HUES6 (cell line): ENCODE data around the gene NDUFV2.
A peak's percentile ranks its signal among the peaks of the same experiment; 100 is the strongest.

ENCODE experiments used
- H3K27ac ChIP-seq: 2 replicates; pipeline ENCODE4 v1.7.0; 2013; ENCODE audit warnings: low read depth, mild to moderate bottlenecking, low read length, inconsistent platforms
- H3K27me3 ChIP-seq: 2 replicates; pipeline ENCODE4 v1.6.1; 2013; ENCODE audit warnings: low read length; ENCODE audit not compliant: control insufficient read depth, insufficient read depth
- H3K36me3 ChIP-seq: 2 replicates; pipeline ENCODE4 v1.6.1; 2013; ENCODE audit warnings: low read length; ENCODE audit not compliant: control insufficient read depth, insufficient read depth
- H3K4me1 ChIP-seq: 2 replicates; pipeline ENCODE4 v1.6.1; 2013; ENCODE audit warnings: low read length; ENCODE audit not compliant: control insufficient read depth, insufficient read depth
- H3K4me3 ChIP-seq: 2 replicates; pipeline ENCODE4 v1.5.1; 2013; ENCODE audit warnings: low read depth, low read length
- H3K9ac ChIP-seq: one replicate; pipeline ENCODE4 v1.6.1; 2013; ENCODE audit warnings: mild to moderate bottlenecking, low read length
- H3K9me3 ChIP-seq: 2 replicates; pipeline ENCODE4 v1.6.1; 2013; ENCODE audit warnings: low read depth, low read length; ENCODE audit not compliant: control insufficient read depth, insufficient read depth

Gene NDUFV2

GRCh38 chr18:9101730-9102507, 580 bp upstream of the NDUFV2 start:
- H3K36me3 ChIP-seq: peaks cover 5% of the 10 kb centered on the region; the same call in 1 of the 2 replicates
- no peak overlapping the region for H3K27ac ChIP-seq
- H3K4me1 ChIP-seq: peaks cover 43% of the 10 kb centered on the region
- peak overlapping the region; percentile 18 for H3K9ac ChIP-seq
- no peaks in the 10 kb centered on the region for H3K9me3 ChIP-seq
- peak overlapping the region; percentile 91 for H3K4me3 ChIP-seq
- H3K27me3 ChIP-seq: no peaks in the 10 kb centered on the region

- peak overlapping the region; percentile 91 for H3K4me3 ChIP-seq
- H3K4me1 ChIP-seq: peaks cover 48% of the 10 kb centered on the region
- peak overlapping the region; percentile 96 for H3K27ac ChIP-seq
- peaks cover 5% of the 10 kb centered on the region; the same call in 1 of the 2 replicates for H3K36me3 ChIP-seq
- H3K27me3 ChIP-seq: no peaks in the 10 kb centered on the region
- peak overlapping the region; percentile 97 for H3K9ac ChIP-seq
- H3K9me3 ChIP-seq: no peaks in the 10 kb centered on the region
Observed at GRCh38 chr18:9103376-9103873, 926 bp downstream of the NDUFV2 start.

- Histone ChIP-seq H3K27ac (0 out of 2 replicates have a peak overlapping the region, but pooled peaks have one; percentile 96), H3K9ac (peak overlapping the region; percentile 97), H3K36me3 (peaks cover 5% of the 10 kb centered on the region; the same call in 1 of the 2 replicates), H3K9me3 (no peaks in the 10 kb centered on the region), H3K4me1 (peaks cover 49% of the 10 kb centered on the region), H3K4me3 (peak overlapping the region; percentile 91), H3K27me3 (no peaks in the 10 kb centered on the region)
Observed at GRCh38 chr18:9104244-9104901, 1.9 kb downstream of the NDUFV2 start.

DNA sequence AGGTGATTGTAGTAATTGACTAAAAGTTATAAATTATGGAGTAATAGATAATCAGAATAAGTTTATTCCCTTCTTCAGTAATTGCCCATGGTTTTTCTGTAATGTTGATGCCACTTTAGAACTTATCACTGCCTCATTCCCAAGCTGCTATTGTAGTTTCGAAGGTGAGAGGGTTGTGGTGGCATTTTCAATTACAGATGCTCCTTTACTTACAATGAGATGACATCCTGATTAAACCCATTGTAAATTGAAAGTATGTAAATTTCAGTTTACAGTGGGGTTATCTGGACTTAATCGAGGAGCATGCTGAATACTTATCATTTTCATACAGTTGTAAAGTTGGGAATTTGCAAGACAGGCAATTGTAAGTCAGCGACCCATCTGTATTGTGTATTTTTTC, 2.9 kb downstream of the NDUFV2 start:
- Histone ChIP-seq H3K9me3 (no peaks in the 10 kb centered on the region), H3K27ac (peak overlapping the region; percentile 25; the same call in 1 of the 2 replicates), H3K4me1 (peaks cover 55% of the 10 kb centered on the region), H3K27me3 (no peaks in the 10 kb centered on the region), H3K4me3 (peak overlapping the region; percentile 91), H3K36me3 (peaks cover 5% of the 10 kb centered on the region; the same call in 1 of the 2 replicates), H3K9ac (no peak overlapping the region)

- H3K36me3 ChIP-seq: peaks cover 5% of the 10 kb centered on the region; the same call in 1 of the 2 replicates
- peak overlapping the region; percentile 91 for H3K4me3 ChIP-seq
- H3K4me1 ChIP-seq: peaks cover 55% of the 10 kb centered on the region
- peak overlapping the region; percentile 44 for H3K9ac ChIP-seq
- H3K27ac ChIP-seq: peak overlapping the region; percentile 25; the same call in 1 of the 2 replicates
- H3K27me3 ChIP-seq: no peaks in the 10 kb centered on the region
- no peaks in the 10 kb centered on the region for H3K9me3 ChIP-seq
Observed at GRCh38 chr18:9106094-9106493, 3.6 kb downstream of the NDUFV2 start.

DNA sequence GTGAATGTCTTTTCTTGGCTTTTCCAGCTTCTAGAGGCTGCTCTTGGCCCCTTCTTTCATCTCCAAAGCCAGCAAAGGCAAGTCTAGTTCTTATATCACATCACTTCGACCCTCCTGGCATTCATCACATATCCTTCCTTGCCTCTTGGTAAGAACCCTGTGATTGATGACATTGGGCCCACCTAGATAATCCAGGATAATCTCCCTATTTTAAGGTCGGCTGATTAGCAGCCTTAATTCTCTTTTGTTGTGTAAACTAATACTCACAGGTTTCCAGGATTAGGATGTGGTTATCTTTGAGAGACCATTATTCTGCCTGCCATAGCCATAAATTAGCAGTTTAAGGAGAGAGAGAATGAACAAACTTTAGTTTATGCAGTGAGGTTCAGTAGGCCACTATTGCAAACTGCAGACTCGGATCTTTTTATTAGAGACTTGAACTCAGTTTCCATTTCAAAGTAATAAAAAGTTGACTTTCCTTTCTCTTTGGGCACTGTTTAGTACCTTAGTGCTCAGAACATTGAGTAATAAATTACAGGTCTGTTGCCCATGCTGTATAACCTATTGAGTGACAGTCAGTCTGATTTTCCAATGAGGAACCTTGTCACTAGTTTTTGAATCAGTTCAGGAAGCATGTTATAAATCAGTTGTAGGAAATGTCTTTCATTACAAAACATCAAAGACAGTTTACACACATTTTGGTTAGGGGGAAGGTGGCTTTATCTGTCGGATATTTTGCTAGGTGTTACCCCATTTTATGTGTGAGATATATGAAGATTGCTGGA, 4.5 kb downstream of the NDUFV2 start:
- peaks cover 5% of the 10 kb centered on the region; the same call in 1 of the 2 replicates for H3K36me3 ChIP-seq
- peak overlapping the region; percentile 20; the same call in 1 of the 2 replicates for H3K4me3 ChIP-seq
- H3K27me3 ChIP-seq: no peaks in the 10 kb centered on the region
- no peak overlapping the region for H3K9ac ChIP-seq
- no peaks in the 10 kb centered on the region for H3K9me3 ChIP-seq
- peak overlapping the region; percentile 14; the same call in 1 of the 2 replicates for H3K27ac ChIP-seq
- H3K4me1 ChIP-seq: peaks cover 49% of the 10 kb centered on the region

DNA sequence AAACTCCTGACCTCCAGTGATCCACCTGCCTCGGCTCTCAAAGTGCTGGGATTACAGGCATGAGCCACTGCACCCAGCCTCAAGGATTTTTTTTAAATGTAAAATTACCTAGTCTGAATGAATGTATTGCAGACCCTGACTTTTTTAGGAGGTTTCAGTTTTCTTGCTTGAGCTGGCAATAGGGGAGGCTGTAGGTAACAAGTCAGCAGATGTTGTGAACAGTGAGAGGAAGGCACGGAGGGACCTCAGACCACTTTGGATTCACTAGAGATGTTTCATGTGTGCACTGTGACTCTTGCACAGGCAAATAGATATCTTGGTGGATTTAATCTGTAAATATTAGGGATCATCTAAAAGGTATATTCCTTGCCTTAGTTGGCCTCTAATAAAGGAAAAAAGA, 6.4 kb downstream of the NDUFV2 start:
- Histone ChIP-seq H3K4me1 (peaks cover 46% of the 10 kb centered on the region), H3K36me3 (peaks cover 5% of the 10 kb centered on the region; the same call in 1 of the 2 replicates), H3K27ac (no peak overlapping the region), H3K9me3 (no peaks in the 10 kb centered on the region), H3K27me3 (no peaks in the 10 kb centered on the region), H3K4me3 (no peak overlapping the region), H3K9ac (no peak overlapping the region)

DNA sequence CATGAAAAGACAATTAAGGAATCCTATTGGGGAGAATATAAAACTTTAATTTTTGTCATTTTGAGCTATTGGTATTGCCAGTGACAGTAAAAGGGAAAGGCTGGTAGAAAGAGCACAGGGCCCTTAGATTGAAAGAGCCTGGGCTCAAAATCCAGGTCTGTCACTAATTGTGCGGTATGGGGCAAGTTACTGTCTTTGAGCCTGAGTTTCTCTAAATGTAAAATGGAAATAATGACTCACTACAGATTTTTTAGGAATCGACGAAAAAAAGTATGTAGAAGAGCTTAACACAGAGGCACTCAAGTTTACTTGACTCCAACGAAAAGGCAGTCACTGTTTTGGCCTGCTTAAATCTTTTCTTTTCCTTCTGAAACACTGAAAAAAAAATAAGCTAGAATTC, 7.0 kb downstream of the NDUFV2 start:
- Histone ChIP-seq H3K9ac (no peak overlapping the region), H3K4me1 (peaks cover 42% of the 10 kb centered on the region), H3K9me3 (no peaks in the 10 kb centered on the region), H3K27me3 (no peaks in the 10 kb centered on the region), H3K27ac (peak overlapping the region; percentile 29; the same call in 1 of the 2 replicates), H3K36me3 (peaks cover 5% of the 10 kb centered on the region; the same call in 1 of the 2 replicates), H3K4me3 (no peak overlapping the region)

- no peak overlapping the region for H3K4me3 ChIP-seq
- H3K4me1 ChIP-seq: peaks cover 16% of the 10 kb centered on the region; the same call in 1 of the 2 replicates
- peaks cover 14% of the 10 kb centered on the region for H3K36me3 ChIP-seq
- H3K9ac ChIP-seq: no peak overlapping the region
- no peak overlapping the region for H3K27ac ChIP-seq
- H3K27me3 ChIP-seq: no peaks in the 10 kb centered on the region
- no peaks in the 10 kb centered on the region for H3K9me3 ChIP-seq
Observed at GRCh38 chr18:9113468-9114149, 11.1 kb downstream of the NDUFV2 start.

GRCh38 chr18:9115984-9116383, 13.5 kb downstream of the NDUFV2 start:
- H3K27me3 ChIP-seq: no peaks in the 10 kb centered on the region
- no peak overlapping the region for H3K27ac ChIP-seq
- no peaks in the 10 kb centered on the region for H3K9me3 ChIP-seq
- H3K4me3 ChIP-seq: no peak overlapping the region
- H3K36me3 ChIP-seq: peaks cover 36% of the 10 kb centered on the region
- no peak overlapping the region for H3K9ac ChIP-seq
- H3K4me1 ChIP-seq: peaks cover 9% of the 10 kb centered on the region; the same call in 1 of the 2 replicates
